Spleen (tissue), 7 donors: ENCODE measurements around the gene UBE2QL1.

ENCODE experiments used
- CTCF ChIP-seq, 11 experiments: fragments of 200-600 bp in 7 of 11; fragments of 450-650 bp in 4 of 11; sonication (generic) in 4 of 11; IDR thresholded peaks in 8 of 11; conservative IDR thresholded peaks in 3 of 11; 1 replicate in 7 of 11; 2 replicates in 4 of 11; pipeline versions ENCODE4 v1.4.0 to v1.8.0; 2016 to 2021; ENCODE audit warnings: antibody characterized with exemption in 11 of 11, inconsistent platforms in 4 of 11, mild to moderate bottlenecking in 1 of 11
- POLR2A ChIP-seq, 3 donors: fragments of 450-650 bp; IDR thresholded peaks; one replicate each; pipeline ENCODE4 v1.5.1; 2017; ENCODE audit warnings: antibody characterized with exemption in 3 of 3, mild to moderate bottlenecking in 1 of 3
- POLR2AphosphoS5 ChIP-seq, 3 donors: sonication (generic); formaldehyde crosslinking; IDR thresholded peaks; one replicate each; pipeline ENCODE4 v1.5.1; 2017; ENCODE audit warnings: antibody characterized with exemption in 3 of 3
- donor health status: DM: no; HTN: no; CAD: no; lungs with moderate emphysema.
- donor health status: DM: no; HTN: no; CAD: no.
- donor health status: DM: no; HTN: no; CAD: no.

DNA sequence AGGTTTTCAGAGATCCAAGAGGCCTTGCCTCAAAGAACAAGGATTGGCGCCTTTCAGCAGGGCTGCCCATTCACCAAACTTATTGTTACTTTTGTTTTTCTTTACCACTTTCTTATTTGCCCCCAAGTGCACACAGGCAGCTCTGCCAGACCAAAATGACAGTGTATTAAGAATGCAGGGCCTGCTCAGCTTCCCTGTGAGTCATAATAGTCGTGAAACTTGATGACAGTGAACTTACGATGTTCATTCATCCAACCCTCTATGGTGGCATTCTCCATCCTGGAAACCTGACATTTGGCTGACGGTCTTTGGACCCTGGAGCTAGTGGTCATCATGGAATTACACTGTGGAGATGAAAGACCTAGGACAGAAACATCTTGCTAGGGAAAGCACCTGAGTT is 44.3 kb downstream of the UBE2QL1 start:
- TF ChIP-seq CTCF (IDR thresholded peaks at IDR 0.05 in 8 of 11, conservative IDR thresholded peaks at IDR 0.05 in 3 of 11), result no peak
- no peak for TF ChIP-seq POLR2A (IDR thresholded peaks at IDR 0.05)
- no peak for TF ChIP-seq POLR2AphosphoS5 (IDR thresholded peaks at IDR 0.05)
